Measurements from ENCODE around the gene RACK1.

DNA sequence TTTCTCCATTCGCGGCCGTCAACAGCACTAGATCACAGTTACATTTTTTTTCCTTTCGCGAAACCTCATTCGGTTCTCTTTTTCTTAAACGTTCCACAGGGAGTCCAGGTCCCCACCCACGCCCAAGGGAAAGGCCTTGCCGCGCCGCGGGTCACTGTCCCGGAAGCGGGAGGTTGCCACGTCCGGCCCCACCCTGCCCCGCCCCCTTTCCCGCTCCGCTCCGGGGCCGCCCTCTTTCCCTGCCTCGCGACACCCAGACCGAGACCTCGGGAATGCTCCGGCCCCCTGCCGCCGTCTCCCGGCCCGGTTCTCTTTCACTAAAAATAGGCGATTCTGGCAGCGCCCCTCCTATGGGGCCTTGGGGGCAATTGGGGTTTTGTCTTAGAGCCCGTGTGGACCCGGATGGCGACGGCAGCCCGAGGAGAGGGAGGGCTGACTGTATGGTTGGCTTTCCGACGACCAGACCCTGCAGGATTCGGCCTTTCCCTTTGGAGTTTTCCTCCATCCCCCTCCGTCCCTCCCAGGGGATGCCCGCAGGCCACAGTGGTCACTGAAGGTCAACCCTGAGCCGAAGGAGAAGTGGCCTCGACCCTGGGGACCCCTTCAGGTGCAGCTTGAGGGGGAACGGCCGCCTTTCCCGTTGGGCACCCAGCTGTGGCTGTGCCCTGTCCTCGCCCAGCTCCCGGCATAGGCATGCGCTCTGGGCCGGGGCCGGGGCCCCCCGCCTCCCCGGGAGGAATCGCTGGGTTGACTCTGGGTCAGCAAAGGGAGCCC, 2.8 kb upstream of the RACK1 start:
- TF ChIP-seq, protein P1, sequence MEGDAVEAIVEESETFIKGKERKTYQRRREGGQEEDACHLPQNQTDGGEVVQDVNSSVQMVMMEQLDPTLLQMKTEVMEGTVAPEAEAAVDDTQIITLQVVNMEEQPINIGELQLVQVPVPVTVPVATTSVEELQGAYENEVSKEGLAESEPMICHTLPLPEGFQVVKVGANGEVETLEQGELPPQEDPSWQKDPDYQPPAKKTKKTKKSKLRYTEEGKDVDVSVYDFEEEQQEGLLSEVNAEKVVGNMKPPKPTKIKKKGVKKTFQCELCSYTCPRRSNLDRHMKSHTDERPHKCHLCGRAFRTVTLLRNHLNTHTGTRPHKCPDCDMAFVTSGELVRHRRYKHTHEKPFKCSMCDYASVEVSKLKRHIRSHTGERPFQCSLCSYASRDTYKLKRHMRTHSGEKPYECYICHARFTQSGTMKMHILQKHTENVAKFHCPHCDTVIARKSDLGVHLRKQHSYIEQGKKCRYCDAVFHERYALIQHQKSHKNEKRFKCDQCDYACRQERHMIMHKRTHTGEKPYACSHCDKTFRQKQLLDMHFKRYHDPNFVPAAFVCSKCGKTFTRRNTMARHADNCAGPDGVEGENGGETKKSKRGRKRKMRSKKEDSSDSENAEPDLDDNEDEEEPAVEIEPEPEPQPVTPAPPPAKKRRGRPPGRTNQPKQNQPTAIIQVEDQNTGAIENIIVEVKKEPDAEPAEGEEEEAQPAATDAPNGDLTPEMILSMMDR (IDR thresholded peaks at IDR 0.05; ENCODE audit: low read depth, low read length): no peak
- TF ChIP-seq EZH2phosphoT487 (IDR thresholded peaks at IDR 0.05; ENCODE audit: low read depth): no peak

Measured in OCI-LY3 (cell line).